Fibroblast of mammary gland (primary cell): ENCODE data around the gene LAMB3.

Experiments used
- DNase-seq: peaks from one replicate; pipeline ENCODE4 v3.0.0-alpha.2; 2010; ENCODE audit warnings: low read depth
- H3K4me3 ChIP-seq: 2 replicates; pipeline ENCODE4 v1.5.1; 2011; ENCODE audit warnings: low read depth, mild to moderate bottlenecking, low read length, moderate library complexity; ENCODE audit not compliant: control insufficient read depth
- CTCF ChIP-seq: conservative IDR thresholded peaks from 2 replicates; pipeline ENCODE4 v1.5.1; 2011; ENCODE audit warnings: low read depth, low read length, inconsistent platforms; ENCODE audit not compliant: control insufficient read depth, insufficient read depth

The LAMB3 gene

GRCh38 chr1:209674957-209675564 is 22.8 kb upstream of the LAMB3 start, which contains the start of gene G0S2:
G0S2 (plus strand) TSS chr1:209675412; CDS start chr1:209675685, 273 bp downstream.
- peak within 1 kb of the TSS; percentile 50 for H3K4me3 ChIP-seq
- peak; percentile 38 for DNase-seq
- TF ChIP-seq CTCF = no peak

- no peak for DNase-seq
- TF ChIP-seq CTCF = no peak
- H3K4me3 ChIP-seq = no peak overlapping the region
Observed at GRCh38 chr1:209673631-209674417, 21.6 kb upstream of the LAMB3 start.

GRCh38 chr1:209672705-209673630 is 20.7 kb upstream of the LAMB3 start:
- no peak overlapping the region for H3K4me3 ChIP-seq
- TF ChIP-seq CTCF = no peak
- DNase-seq = peak; percentile 58

- no peak for DNase-seq
- no peak for TF ChIP-seq CTCF
- no peak overlapping the region for H3K4me3 ChIP-seq
Observed at GRCh38 chr1:209670441-209671082, 18.3 kb upstream of the LAMB3 start.

- H3K4me3 ChIP-seq = no peak overlapping the region
- no peak for DNase-seq
- no peak for TF ChIP-seq CTCF
Observed at GRCh38 chr1:209667708-209668107, 15.5 kb upstream of the LAMB3 start.

GRCh38 chr1:209667103-209667502 is 14.9 kb upstream of the LAMB3 start:
- DNase-seq = no peak
- TF ChIP-seq CTCF = no peak
- no peak overlapping the region for H3K4me3 ChIP-seq
